ENCODE results near the gene HBD. TPM values are rescaled to one million over a fixed set of nuclear protein-coding genes. Genes with fewer than 3 reads are reported as not detected.
"Not testable (repeated sequence)": the region's sequence is repeated elsewhere in the genome, so short reads cannot be mapped to it uniquely, and the experiment has no call there.

HBD gene
- total RNA-seq, 1 donor = not detected

DNA sequence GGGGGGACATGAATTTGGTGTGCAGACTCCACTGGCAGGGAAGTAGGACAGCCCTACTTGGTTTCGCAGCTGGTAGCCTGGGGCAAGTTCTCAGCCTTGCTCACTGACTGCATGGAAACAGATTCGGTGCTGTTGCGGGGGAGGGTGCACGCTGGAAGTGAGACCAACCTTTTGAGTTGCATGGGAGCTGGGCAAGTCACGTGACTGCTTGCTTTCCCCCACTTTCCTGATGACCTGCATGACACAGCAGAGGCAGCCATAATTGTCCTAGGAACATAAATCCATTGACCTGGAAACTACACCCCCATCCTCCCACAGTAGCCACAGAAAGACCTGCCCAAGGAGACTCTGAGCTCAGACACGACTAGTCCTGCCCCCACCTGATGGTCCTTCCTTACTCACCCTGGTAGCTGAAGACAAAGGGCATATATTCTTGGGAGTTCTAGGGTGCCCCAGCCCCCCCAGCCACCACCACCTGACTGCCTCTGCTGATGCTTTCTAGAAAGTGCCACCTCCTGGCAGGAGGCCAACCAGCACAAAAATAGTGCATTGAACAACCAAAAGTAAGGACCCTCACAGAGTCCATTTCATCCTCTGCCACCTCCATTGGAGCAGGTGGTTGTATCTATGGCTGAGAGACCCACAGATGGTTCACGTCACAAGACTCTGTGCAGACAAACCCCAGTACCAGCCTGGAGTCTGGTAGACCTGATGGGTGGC, 24.4 kb upstream of the HBD start:
- Histone ChIP-seq H3K27ac (ENCODE audit: low read depth, low read length) (no peak overlapping the region), H3K36me3 (ENCODE audit: insufficient read depth, low read length) (no peaks in the 10 kb centered on the region), H3K4me2 (ENCODE audit: insufficient read depth, low read length) (no peak overlapping the region), H4K20me1 (ENCODE audit: insufficient read depth, low read length) (no peaks in the 10 kb centered on the region), H3K79me2 (ENCODE audit: insufficient read depth, low read length) (no peaks in the 10 kb centered on the region), H2AFZ (ENCODE audit: low read length) (no peak overlapping the region), H3K4me1 (ENCODE audit: insufficient read depth, low read length) (no peaks in the 10 kb centered on the region), H3K9me3 (ENCODE audit: low read depth, low read length) (no peaks in the 10 kb centered on the region), H3K27me3 (ENCODE audit: insufficient read depth, low read length) (no peaks in the 10 kb centered on the region), H3K4me3 (ENCODE audit: insufficient read depth, low read length) (no peak overlapping the region)
- DNase-seq (ENCODE audit: insufficient read length, low spot score, missing footprints) = no peak
- TF ChIP-seq, protein P1, sequence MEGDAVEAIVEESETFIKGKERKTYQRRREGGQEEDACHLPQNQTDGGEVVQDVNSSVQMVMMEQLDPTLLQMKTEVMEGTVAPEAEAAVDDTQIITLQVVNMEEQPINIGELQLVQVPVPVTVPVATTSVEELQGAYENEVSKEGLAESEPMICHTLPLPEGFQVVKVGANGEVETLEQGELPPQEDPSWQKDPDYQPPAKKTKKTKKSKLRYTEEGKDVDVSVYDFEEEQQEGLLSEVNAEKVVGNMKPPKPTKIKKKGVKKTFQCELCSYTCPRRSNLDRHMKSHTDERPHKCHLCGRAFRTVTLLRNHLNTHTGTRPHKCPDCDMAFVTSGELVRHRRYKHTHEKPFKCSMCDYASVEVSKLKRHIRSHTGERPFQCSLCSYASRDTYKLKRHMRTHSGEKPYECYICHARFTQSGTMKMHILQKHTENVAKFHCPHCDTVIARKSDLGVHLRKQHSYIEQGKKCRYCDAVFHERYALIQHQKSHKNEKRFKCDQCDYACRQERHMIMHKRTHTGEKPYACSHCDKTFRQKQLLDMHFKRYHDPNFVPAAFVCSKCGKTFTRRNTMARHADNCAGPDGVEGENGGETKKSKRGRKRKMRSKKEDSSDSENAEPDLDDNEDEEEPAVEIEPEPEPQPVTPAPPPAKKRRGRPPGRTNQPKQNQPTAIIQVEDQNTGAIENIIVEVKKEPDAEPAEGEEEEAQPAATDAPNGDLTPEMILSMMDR (IDR thresholded peaks at IDR 0.05; ENCODE audit: extremely low read depth, low read depth, low read length) = no peak

GRCh38 chr11:5257296-5257695, 23.0 kb upstream of the HBD start:
- Histone ChIP-seq H2AFZ (ENCODE audit: low read length) (no peak overlapping the region), H3K4me3 (ENCODE audit: insufficient read depth, low read length) (no peak overlapping the region), H4K20me1 (ENCODE audit: insufficient read depth, low read length) (no peaks in the 10 kb centered on the region), H3K4me2 (ENCODE audit: insufficient read depth, low read length) (no peak overlapping the region), H3K27ac (ENCODE audit: low read depth, low read length) (no peak overlapping the region), H3K36me3 (ENCODE audit: insufficient read depth, low read length) (no peaks in the 10 kb centered on the region), H3K4me1 (ENCODE audit: insufficient read depth, low read length) (no peaks in the 10 kb centered on the region), H3K9me3 (ENCODE audit: low read depth, low read length) (no peaks in the 10 kb centered on the region), H3K27me3 (ENCODE audit: insufficient read depth, low read length) (no peaks in the 10 kb centered on the region), H3K79me2 (ENCODE audit: insufficient read depth, low read length) (no peaks in the 10 kb centered on the region)
- DNase-seq (ENCODE audit: insufficient read length, low spot score, missing footprints) = no peak
- TF ChIP-seq, protein P1 (IDR thresholded peaks at IDR 0.05; ENCODE audit: extremely low read depth, low read depth, low read length) = no peak

DNA sequence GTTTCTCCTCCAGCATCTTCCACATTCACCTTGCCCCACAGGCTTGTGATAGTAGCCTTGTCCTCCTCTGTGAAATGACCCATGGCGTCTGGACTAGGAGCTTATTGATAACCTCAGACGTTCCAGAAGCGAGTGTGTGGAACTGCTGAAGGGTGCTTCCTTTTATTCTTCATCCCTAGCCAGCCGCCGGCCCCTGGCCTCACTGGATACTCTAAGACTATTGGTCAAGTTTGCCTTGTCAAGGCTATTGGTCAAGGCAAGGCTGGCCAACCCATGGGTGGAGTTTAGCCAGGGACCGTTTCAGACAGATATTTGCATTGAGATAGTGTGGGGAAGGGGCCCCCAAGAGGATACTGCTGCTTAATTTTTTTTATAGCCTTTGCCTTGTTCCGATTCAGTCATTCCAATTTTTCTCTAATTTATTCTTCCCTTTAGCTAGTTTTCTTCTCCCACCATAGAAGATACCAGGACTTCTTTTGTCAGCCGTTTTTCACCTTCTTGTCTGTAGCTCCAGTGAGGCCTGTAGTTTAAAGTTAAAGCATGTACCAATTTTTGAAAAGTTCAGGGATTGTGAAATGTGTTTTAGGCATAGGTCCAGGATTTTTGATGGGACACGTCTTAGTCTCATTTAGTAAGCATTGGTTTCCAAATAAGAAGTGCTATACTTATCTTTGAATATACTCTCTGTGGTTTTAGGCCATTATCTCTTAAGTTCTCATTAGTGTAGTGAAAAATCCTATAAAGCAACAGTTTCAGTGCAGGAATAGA, 20.5 kb upstream of the HBD start, which contains the start of gene HBG2:
HBG2 (minus strand) TSS at position 136 of the 768 bp plus-strand sequence; CDS start at position 83, 53 bp downstream.
- H4K20me1 ChIP-seq (ENCODE audit: insufficient read depth, low read length); H3K4me2 ChIP-seq (ENCODE audit: insufficient read depth, low read length); H3K4me1 ChIP-seq (ENCODE audit: insufficient read depth, low read length); H3K79me2 ChIP-seq (ENCODE audit: insufficient read depth, low read length); DNase-seq (ENCODE audit: insufficient read length, low spot score, missing footprints); H2AFZ ChIP-seq (ENCODE audit: low read length); H3K27ac ChIP-seq (ENCODE audit: low read depth, low read length); H3K36me3 ChIP-seq (ENCODE audit: insufficient read depth, low read length); H3K27me3 ChIP-seq (ENCODE audit: insufficient read depth, low read length); H3K9me3 ChIP-seq (ENCODE audit: low read depth, low read length); H3K4me3 ChIP-seq (ENCODE audit: insufficient read depth, low read length): not testable (repeated sequence)

DNA sequence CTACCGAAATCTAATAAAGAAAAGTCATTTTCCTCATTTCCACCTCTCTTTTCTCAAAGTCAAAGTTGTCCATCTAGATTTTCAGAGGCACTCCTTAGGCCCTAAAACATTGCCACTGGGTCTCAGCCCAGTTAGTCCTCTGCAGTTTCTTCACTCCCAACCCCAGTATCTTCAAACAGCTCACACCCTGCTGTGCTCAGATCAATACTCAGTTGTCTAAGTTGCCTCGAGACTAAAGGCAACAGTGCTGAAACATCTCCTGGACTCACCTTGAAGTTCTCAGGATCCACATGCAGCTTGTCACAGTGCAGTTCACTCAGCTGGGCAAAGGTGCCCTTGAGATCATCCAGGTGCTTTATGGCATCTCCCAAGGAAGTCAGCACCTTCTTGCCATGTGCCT, 19.7 kb upstream of the HBD start:
- not testable (repeated sequence) for H3K27me3 ChIP-seq (ENCODE audit: insufficient read depth, low read length); H3K4me2 ChIP-seq (ENCODE audit: insufficient read depth, low read length); H2AFZ ChIP-seq (ENCODE audit: low read length); H3K27ac ChIP-seq (ENCODE audit: low read depth, low read length); H3K4me3 ChIP-seq (ENCODE audit: insufficient read depth, low read length); H4K20me1 ChIP-seq (ENCODE audit: insufficient read depth, low read length); H3K79me2 ChIP-seq (ENCODE audit: insufficient read depth, low read length); DNase-seq (ENCODE audit: insufficient read length, low spot score, missing footprints); H3K36me3 ChIP-seq (ENCODE audit: insufficient read depth, low read length); H3K4me1 ChIP-seq (ENCODE audit: insufficient read depth, low read length); H3K9me3 ChIP-seq (ENCODE audit: low read depth, low read length)

- DNase-seq (ENCODE audit: insufficient read length, low spot score, missing footprints); H2AFZ ChIP-seq (ENCODE audit: low read length); H3K4me3 ChIP-seq (ENCODE audit: insufficient read depth, low read length); H3K4me1 ChIP-seq (ENCODE audit: insufficient read depth, low read length); H3K27ac ChIP-seq (ENCODE audit: low read depth, low read length); H3K4me2 ChIP-seq (ENCODE audit: insufficient read depth, low read length); H3K9me3 ChIP-seq (ENCODE audit: low read depth, low read length); H4K20me1 ChIP-seq (ENCODE audit: insufficient read depth, low read length); H3K79me2 ChIP-seq (ENCODE audit: insufficient read depth, low read length); H3K27me3 ChIP-seq (ENCODE audit: insufficient read depth, low read length); H3K36me3 ChIP-seq (ENCODE audit: insufficient read depth, low read length): not testable (repeated sequence)
Observed at GRCh38 chr11:5253440-5253839, 19.2 kb upstream of the HBD start.

Data from osteoblast (primary cell).